HEK293T (cell line): ENCODE results near the gene TSEN54.

Source experiments
- FOXM1 ChIP-seq: fragments of 450-650 bp; IDR thresholded peaks from 2 replicates; pipeline ENCODE4 v1.6.1; 2017; ENCODE audit warnings: mild to moderate bottlenecking, borderline replicate concordance
- HDGF ChIP-seq: fragments of 450-650 bp; IDR thresholded peaks from 2 replicates; pipeline ENCODE4 v1.6.1; 2017; ENCODE audit warnings: antibody characterized with exemption, borderline replicate concordance
- LEF1 ChIP-seq: fragments of 450-650 bp; IDR thresholded peaks from 2 replicates; pipeline ENCODE4 v1.6.1; 2017; ENCODE audit warnings: mild to moderate bottlenecking, borderline replicate concordance
- SUZ12 ChIP-seq: fragments of 450-650 bp; IDR thresholded peaks from 2 replicates; pipeline ENCODE4 v1.6.1; 2016; ENCODE audit warnings: mild to moderate bottlenecking
- TF ChIP-seq, protein P1 (sequence below): fragments of 450-650 bp; IDR thresholded peaks from 2 replicates; pipeline ENCODE4 v1.6.1; 2016

DNA sequence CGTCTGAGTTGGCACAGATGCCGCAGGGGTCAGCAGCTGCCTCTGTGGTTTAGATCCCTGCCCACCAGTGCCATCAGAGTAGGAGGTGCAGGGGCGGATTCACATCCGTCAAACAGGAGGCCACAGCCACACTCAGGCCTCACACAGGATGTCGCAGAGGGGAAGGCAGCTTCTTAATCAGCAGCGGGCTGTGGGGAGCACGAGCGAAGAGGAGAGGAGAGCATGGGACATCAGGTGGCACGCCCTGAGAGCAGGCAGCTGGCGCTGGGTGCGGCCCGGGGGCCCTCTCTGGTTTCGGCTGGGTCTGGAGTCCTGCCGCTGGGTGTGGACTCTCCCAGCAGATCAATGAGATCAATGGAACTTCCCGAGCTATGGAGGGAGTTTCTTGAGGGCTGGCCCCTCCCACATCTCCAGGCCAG lies 18.8 kb downstream of the TSEN54 start:
- TF ChIP-seq LEF1 (no peak), SUZ12 (no peak), FOXM1 (no peak), HDGF (no peak)
- TF ChIP-seq, protein P1, sequence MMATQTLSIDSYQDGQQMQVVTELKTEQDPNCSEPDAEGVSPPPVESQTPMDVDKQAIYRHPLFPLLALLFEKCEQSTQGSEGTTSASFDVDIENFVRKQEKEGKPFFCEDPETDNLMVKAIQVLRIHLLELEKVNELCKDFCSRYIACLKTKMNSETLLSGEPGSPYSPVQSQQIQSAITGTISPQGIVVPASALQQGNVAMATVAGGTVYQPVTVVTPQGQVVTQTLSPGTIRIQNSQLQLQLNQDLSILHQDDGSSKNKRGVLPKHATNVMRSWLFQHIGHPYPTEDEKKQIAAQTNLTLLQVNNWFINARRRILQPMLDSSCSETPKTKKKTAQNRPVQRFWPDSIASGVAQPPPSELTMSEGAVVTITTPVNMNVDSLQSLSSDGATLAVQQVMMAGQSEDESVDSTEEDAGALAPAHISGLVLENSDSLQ, result no peak
